Measurements from ENCODE around the gene SKI. TPM values are rescaled to one million over a fixed set of nuclear protein-coding genes. Genes with fewer than 3 reads are reported as not detected.

The SKI gene
- total RNA-seq, 1 experiment from 2014 or later, result 13.1 TPM

- no peak for DNase-seq
- no peak overlapping the region for H3K4me3 ChIP-seq
- H3K36me3 ChIP-seq, result peaks cover 30% of the 10 kb centered on the region; the same call in 1 of the 2 replicates
- no peaks in the 10 kb centered on the region for H3K9me3 ChIP-seq (replicated peaks)
- H3K4me1 ChIP-seq, result peaks cover 13% of the 10 kb centered on the region
- H3K27ac ChIP-seq, result no peak overlapping the region
- no peaks in the 10 kb centered on the region for H3K27me3 ChIP-seq
These were observed 77.0 kb downstream of the SKI start for GRCh38 chr1:2304921-2305681.

GRCh38 chr1:2306151-2306978, 78.2 kb downstream of the SKI start:
- Histone ChIP-seq H3K27me3 (no peaks in the 10 kb centered on the region), H3K36me3 (peaks cover 30% of the 10 kb centered on the region; the same call in 1 of the 2 replicates), H3K4me1 (peaks cover 8% of the 10 kb centered on the region), H3K4me3 (no peak overlapping the region), H3K27ac (no peak overlapping the region), H3K9me3 (replicated peaks) (no peaks in the 10 kb centered on the region)
- DNase-seq, result no peak

GRCh38 chr1:2307064-2307605, 79.0 kb downstream of the SKI start:
- no peak for DNase-seq
- no peaks in the 10 kb centered on the region for H3K9me3 ChIP-seq (replicated peaks)
- peaks cover 11% of the 10 kb centered on the region for H3K4me1 ChIP-seq
- no peaks in the 10 kb centered on the region for H3K27me3 ChIP-seq
- H3K4me3 ChIP-seq, result no peak overlapping the region
- no peak overlapping the region for H3K27ac ChIP-seq
- H3K36me3 ChIP-seq, result peaks cover 30% of the 10 kb centered on the region; the same call in 1 of the 2 replicates

- H3K27ac ChIP-seq, result no peak overlapping the region
- peaks cover 19% of the 10 kb centered on the region for H3K4me1 ChIP-seq
- H3K4me3 ChIP-seq, result no peak overlapping the region
- DNase-seq, result no peak
- peaks cover 30% of the 10 kb centered on the region; the same call in 1 of the 2 replicates for H3K36me3 ChIP-seq
- no peaks in the 10 kb centered on the region for H3K27me3 ChIP-seq
- no peaks in the 10 kb centered on the region for H3K9me3 ChIP-seq (replicated peaks)
These were observed 79.9 kb downstream of the SKI start for GRCh38 chr1:2307972-2308371.

DNA sequence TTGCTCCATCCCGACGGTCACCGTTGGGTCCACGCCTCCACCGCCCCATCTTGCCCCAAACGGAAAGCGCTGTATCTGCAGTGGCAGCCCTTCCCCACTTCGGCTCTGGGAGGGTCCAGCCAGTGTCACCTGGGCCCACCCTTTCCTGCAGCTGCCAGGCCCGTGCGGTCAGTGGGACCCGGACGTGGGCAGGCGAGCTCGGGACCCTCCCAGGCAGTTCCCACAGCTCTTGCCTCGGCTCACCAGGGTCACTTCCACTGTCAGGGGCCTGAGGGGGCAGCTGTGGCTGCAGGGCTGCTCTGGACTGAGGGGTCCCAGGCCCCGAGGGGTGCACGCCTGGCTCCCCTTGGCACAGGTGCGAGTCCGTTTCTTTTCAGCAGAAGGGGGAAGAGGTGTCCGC, 80.7 kb downstream of the SKI start:
- DNase-seq, result no peak
- Histone ChIP-seq H3K4me3 (no peak overlapping the region), H3K4me1 (peaks cover 28% of the 10 kb centered on the region), H3K36me3 (peaks cover 30% of the 10 kb centered on the region; the same call in 1 of the 2 replicates), H3K27me3 (no peaks in the 10 kb centered on the region), H3K27ac (no peak overlapping the region), H3K9me3 (replicated peaks) (no peaks in the 10 kb centered on the region)

DNA sequence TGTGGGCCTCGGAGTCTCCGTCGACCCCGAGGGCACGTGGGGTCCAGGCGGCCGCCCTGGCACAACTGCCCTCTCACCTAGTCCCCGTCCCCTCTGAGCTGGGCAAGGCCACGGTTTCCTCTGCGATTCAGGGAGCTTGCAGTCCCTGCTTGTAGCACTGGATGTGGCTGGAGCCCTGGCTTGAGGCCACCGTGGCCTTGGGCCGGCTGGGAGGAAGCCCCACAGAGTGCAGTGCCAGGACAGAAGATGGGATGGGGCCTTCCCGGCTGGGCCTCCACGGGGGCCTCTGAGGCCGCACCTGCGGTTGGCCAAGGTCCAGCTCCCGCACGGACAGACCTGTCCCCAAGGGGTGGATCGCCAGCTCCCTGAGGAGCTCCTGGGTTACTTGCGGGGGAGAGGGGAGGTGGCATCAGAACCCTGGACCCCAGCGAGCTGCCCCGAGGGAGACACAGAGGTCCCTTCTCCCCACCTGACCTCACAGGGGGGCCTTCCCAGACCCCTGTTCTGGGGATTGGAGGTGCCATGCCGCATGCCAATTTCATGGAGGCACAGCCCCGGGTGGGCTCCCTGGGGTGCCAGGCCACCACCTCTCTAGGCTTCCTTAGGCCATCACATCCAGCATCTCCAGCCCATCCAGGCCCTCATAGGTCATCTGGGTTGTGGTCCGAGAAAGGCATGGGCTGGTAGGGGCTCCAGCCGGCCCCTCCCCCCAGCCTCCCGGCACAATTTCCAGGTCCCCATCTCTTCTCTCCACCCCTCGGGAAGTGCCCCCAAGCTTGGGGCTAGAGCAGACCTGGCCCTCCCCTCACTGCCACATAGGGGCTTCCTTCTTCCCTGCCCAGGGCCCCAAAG, 82.4 kb downstream of the SKI start:
- Histone ChIP-seq H3K4me3 (no peak overlapping the region), H3K27ac (no peak overlapping the region), H3K27me3 (no peaks in the 10 kb centered on the region), H3K36me3 (peaks cover 17% of the 10 kb centered on the region; the same call in 1 of the 2 replicates), H3K4me1 (peaks cover 37% of the 10 kb centered on the region), H3K9me3 (replicated peaks) (no peaks in the 10 kb centered on the region)
- DNase-seq, result no peak

GRCh38 chr1:2311184-2312032, 83.3 kb downstream of the SKI start:
- DNase-seq, result peak; percentile 84 to 87
- Histone ChIP-seq H3K27me3 (no peaks in the 10 kb centered on the region), H3K27ac (no peak overlapping the region), H3K4me1 (peaks cover 46% of the 10 kb centered on the region), H3K4me3 (no peak overlapping the region), H3K36me3 (peaks cover 11% of the 10 kb centered on the region; the same call in 1 of the 2 replicates), H3K9me3 (replicated peaks) (no peaks in the 10 kb centered on the region)

DNA sequence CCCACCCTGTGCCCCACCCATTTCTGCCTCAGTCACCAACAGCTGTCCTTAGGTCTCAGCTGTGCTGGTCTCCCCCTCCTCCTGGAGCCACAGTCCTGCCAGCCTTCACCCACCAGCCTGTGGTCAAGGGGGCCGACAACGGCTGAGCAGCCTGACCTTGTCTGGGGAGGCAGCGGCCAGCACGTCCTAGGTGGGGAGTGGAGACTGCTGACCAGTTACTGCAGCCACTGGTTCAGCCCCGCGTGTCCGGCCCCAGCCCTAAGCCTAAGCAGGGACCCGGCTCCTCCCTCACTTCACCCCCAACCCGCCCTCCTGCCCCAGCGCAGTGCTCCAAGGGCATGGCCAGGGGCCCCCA, 84.0 kb downstream of the SKI start:
- Histone ChIP-seq H3K27me3 (no peaks in the 10 kb centered on the region), H3K9me3 (replicated peaks) (no peaks in the 10 kb centered on the region), H3K36me3 (peaks cover 9% of the 10 kb centered on the region; the same call in 1 of the 2 replicates), H3K4me1 (peaks cover 53% of the 10 kb centered on the region), H3K4me3 (no peak overlapping the region), H3K27ac (no peak overlapping the region)
- DNase-seq, result peak in 1 of 2 experiments; percentile 43

DNA sequence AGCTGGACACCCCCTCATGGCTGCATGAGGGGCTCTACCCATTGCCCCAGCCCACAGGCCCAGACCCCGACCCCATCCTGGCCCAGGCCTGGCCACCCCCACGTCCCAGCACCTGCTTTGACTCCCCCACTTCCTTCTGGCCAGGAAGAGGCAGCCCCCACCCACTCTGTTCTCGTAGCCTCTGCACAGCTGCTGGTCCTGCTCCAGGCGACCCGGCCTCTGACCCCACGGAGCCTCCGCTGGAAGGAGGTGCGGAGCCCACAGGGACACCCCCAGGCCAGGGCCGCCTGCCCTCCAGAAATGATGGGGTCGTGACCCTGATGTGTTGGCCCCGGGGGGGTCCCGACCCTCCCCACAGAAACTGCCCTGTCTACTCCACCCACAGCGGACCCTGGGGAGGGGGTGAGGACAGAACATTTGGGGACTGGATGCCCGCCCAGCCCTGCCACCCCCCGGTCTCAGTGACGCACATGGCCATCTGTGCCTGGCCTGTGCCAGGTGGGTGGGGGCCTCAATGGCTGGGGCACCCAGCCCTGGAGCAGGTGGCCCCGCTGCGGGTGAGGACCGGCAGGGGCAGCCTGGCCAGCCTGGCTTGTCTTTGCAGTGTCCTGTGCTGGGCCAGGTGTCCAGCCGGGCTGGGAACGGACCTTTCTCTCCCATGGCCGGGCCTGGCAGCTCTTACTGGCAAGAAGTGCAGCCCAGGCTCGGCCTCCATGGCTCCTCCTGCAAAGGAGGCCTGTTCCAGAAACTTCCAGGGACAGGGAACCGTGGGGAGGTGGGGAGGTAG, 84.6 kb downstream of the SKI start:
- Histone ChIP-seq H3K9me3 (replicated peaks) (no peaks in the 10 kb centered on the region), H3K4me3 (no peak overlapping the region), H3K4me1 (peaks cover 57% of the 10 kb centered on the region), H3K27me3 (no peaks in the 10 kb centered on the region), H3K36me3 (peaks cover 4% of the 10 kb centered on the region; the same call in 1 of the 2 replicates), H3K27ac (no peak overlapping the region)
- DNase-seq, result no peak

DNA sequence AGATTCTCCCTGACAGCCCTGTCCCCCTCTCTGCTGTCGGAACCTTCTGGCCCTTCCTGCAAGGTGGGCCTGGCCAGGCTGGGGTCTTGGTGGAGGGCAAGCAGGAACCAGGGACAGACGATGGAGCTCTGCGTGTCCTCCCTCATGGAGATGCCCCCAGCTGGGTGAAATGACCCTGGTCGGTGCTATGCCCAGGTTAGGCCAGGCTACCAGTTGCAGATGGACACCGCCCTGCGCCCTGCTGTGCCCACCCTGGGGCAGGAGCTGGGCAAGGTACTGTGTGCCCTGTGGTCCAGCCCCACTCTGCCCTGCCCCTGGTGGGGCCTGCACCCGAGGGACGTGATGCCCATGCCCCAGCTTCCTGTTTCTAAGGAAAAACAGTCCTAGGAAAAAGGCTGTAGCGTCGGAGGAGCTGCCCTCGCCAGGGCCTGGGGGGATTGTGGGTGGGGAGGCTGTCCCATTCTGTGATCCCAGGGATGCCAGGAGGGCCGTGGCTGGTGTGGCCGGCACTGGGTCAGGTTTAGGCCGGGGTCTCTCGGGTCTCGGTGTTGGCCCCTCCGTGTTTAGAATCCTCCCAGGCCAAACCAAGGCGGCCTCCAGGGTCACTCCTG, 85.6 kb downstream of the SKI start:
- H3K9me3 ChIP-seq (replicated peaks), result no peaks in the 10 kb centered on the region
- H3K4me1 ChIP-seq, result peaks cover 68% of the 10 kb centered on the region
- peaks cover 2% of the 10 kb centered on the region; the same call in 1 of the 2 replicates for H3K36me3 ChIP-seq
- peak overlapping the region; percentile 63 for H3K4me3 ChIP-seq
- no peak overlapping the region; the same call in 1 of the 2 replicates for H3K27ac ChIP-seq
- DNase-seq, result no peak
- no peaks in the 10 kb centered on the region; the same call in 1 of the 2 replicates for H3K27me3 ChIP-seq

DNA sequence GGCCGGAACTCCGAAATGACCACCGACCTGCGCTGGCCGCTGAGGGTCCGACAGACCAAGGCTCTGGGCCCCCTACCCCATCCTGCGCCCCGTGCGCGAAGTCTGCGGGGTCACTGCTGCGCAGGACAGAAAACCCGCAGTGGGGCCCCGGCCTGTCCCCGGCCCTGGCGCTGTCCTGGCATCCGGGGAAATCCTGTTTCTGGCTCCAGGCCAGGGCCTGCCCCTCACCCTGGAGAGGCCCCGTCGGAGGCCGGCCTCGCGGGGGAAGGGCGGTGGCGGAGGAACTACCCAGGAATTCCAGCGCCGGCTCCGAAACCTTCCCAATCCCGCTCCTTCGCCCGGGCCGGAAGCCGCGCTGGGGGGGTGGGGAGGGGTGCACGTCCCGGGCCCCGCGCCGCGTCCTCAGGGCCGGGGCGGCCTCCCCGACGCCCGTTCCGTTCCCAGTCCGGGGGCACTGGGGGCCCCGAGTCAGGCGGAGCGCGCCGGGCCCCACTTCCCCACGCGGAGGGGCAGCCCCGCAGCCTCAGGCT, 86.2 kb downstream of the SKI start:
- H3K4me1 ChIP-seq, result peaks cover 74% of the 10 kb centered on the region
- peak overlapping the region; percentile 33; the same call in 1 of the 2 replicates for H3K27ac ChIP-seq
- H3K4me3 ChIP-seq, result peak overlapping the region; percentile 63
- H3K9me3 ChIP-seq (replicated peaks), result no peaks in the 10 kb centered on the region
- H3K36me3 ChIP-seq, result no peaks in the 10 kb centered on the region
- DNase-seq, result peak; percentile 85 to 88
- H3K27me3 ChIP-seq, result no peaks in the 10 kb centered on the region; the same call in 1 of the 2 replicates
